GM19467 (cell line): Measurements from ENCODE around the gene DUSP7.

Source experiments
- ATAC-seq: cut with Tn5 transposase; IDR thresholded peaks from one replicate; pipeline ENCODE4 v1.9.1; 2021; ENCODE audit warnings: mild to moderate bottlenecking, moderate library complexity; ENCODE audit not compliant: unreplicated experiment

The DUSP7 gene

DNA sequence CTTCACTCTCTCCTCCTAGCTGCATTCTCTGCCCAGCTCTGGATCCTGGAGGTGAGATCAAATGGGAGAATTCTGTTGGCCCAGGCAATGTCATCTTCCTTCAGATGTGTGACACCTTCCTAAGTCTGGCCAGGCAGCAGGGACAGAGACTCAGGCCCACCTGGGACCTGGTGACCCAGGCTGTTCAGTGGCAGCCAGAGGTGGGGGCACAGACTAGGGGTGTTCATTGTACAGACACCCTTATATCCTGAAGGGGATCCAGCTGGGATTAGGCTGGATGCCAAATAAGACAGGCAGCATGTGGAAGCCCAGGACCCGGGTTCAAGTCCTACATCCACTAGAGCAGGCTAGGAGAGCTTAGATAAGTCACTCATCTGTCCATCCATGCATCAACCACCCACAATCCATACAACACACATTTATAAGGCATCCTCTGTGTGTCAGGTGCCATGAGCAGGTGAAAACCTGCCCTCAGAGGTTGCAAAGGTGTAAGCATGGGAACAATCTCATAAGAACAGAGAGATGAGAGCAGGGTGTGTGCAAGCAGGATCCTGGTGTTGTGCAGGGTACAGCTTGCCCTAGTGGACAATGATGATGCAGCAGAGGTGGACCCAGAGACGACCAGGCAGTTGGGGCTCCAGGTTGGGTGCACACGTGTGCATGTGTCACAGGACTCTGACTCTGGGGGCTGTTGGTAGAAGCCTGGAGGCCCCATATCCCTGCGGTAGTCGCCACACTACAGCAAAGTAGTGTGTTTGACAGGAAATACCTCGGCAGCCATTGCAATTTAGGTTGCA, 42.4 kb downstream of the DUSP7 start:
- no peak for ATAC-seq

DNA sequence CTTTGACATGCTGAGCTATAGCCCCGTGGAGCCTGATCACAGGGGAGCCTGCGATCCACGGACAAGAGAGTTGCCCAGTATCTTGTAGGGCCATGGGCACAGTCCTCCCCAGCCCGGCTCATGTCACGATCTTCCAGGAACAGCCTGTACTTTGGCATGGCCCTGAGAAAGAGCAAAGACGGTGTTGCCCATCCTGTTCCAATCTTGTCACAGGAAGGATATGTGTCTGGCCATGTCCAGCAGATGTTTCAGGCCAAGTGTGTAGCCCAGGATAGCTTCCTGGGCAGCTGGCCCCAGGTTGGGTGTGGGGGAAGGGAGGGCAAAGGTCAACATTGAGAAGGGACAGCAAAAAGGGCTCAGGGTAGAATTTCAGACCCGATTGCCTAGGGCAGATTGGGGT, 43.7 kb downstream of the DUSP7 start:
- ATAC-seq: no peak

DNA sequence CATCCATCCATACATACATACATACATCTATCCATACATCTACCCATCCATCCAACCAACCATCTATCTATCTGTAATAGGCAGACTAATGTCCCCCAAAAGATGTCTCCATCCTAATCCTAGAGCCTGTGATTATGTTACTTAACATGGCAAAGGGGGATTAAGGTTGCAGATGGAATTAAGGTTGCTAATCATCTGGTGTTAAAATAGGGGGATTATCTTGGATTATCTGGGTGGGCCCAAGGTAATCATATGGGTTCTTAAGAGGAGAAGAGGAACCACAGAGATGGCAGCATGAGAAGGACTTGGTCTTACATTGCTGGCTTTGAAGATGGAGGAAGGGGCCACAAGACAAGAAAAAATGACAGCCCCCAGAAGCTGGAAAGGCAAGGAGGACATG, 45.9 kb downstream of the DUSP7 start:
- no peak for ATAC-seq

DNA sequence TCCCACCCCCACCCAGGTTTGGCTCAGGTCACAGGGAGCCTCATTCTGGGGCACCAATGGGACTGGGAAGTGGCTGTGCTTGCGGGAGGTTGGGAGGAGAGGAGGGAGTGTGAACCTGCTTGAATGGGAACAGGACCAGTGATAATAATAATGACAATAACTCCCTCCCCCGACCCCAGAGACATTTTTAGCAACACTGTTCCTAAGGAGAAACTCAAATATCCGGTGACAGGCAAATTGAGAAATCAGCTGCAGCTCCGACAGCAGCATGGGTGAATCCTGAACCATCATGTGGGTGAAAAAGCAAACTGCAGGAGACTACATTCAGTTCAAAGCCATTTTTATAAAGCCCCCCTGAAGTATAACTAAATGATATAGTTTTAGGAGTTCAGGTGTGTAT, 49.1 kb downstream of the DUSP7 start:
- ATAC-seq: no peak

DNA sequence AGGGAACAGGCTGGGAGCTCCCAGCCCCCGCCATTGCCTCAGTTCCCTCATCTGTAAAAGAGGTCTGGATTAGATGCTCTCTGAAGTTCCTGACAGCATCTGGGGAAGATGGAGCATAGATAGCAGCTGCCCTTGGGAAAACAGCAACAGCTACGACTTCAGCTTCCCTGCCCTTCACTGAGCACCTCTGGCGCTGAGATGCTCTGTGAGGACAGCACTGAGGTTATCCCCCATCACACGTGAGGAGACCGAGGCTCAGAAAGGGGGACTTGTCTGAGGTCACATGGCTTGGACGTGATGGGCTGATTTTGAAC, 49.6 kb downstream of the DUSP7 start:
- ATAC-seq: no peak

DNA sequence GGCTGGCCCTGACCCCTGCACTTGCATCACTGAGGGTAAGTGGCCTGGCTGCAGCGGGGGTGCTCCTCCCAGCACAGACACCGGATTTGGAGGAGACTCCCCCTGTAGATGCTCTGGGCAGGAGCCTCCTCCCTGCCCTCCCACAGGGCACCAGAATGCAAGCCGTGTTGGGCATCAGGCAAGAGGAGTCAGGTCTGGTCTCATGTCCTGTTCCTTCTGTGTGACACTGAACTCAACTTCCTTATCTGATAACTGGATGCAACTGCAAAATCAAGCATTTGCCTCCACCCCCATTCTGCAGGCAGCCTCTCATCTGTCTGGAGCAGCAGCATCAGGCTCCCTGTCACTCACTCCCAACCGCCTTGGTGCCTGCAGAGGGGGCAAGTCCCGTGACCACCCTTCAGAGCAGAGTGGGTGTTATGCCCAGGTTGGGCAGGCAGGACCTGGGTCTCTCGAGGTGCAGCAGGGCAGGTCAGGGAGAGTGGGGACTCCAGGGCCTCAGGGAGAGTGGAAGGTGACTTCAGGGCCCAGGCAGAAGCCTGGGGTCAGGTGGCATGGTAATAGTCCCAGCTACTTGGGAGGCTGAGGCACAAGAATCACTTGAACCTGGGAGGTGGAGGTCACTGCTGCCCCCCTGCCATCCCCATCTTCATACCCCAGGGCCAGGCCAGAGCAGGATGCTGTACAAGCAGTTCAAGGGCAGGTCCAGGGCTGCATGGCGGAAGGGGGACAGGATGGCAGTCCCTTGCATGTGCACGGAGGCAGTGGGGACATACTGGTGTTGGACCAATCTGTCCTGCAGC, 50.2 kb downstream of the DUSP7 start:
- ATAC-seq: no peak

DNA sequence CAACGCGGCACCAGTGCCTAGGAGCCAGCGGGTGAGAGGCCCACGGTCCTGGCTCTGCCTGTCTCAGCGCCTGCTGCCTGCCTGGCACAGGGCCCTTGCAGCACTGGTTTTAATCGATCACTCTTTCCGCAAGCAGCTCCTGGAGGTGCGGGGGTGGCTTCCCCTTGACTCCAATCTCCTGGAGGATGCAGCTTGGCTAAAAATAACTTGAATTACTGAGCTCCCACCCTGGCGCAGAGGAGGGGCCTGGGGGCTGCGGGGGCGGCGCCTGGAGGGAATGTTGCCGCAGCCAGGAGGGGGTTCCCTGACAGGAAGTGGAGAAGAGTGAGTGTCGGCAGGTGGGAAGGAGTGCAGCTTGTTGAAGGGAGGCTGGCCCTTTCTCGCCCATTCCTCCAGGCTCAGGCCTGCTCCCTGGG, 50.8 kb downstream of the DUSP7 start:
- no peak for ATAC-seq

DNA sequence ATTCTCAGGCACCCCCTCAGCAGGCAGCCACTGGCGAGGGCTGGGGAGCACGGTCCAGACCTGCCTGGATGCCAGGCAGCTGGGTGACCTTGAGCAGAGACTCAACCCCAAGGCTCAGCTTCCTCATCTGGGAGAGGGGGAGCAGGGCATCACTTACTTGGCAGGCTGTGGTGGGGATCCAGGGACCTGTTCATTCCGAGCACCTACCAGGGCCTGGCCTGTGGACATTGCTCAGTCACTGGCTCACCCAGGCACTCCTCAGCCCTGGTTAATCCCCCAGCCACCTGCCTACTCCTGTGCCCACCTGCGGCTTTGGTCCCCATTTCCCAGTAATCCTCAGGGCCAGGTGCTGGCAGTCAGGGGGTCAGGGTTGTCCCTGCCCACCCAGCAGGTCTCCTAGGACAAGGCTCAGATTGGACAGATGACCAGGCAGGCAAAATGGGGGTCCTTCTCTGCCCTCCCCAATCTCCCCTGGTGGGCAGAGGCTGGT, 51.4 kb downstream of the DUSP7 start:
- no peak for ATAC-seq

DNA sequence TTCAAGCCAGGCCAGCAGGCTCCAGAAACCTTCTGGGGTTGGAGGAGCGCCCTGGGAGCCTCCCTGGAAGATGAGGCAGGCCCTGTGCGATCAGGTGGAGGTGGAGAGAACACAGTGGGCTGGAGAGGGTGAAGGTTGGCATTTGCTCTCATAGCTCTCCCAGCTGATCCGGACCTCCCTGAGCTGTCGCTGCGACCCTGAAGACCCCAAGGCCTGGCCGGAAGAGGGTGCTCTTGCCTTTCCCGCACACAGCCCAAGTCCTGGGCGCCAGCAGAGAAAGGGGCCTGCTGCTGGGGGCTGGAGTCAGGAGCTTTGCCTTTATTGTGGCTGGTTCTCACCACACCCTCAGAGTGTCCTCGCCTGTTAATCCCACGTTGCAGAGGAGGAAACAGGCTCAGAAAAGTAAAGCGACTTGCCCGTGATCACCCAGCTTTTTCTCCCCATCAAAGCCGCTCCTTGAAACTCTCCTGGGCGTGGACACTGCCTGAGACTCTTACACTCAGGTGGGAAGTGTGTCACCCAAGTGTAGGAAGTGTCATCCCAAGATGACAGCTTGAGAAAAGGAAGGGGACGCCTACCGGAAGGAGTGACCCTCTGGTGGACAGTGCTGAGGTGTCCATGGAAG, 52.1 kb downstream of the DUSP7 start:
- ATAC-seq: no peak

DNA sequence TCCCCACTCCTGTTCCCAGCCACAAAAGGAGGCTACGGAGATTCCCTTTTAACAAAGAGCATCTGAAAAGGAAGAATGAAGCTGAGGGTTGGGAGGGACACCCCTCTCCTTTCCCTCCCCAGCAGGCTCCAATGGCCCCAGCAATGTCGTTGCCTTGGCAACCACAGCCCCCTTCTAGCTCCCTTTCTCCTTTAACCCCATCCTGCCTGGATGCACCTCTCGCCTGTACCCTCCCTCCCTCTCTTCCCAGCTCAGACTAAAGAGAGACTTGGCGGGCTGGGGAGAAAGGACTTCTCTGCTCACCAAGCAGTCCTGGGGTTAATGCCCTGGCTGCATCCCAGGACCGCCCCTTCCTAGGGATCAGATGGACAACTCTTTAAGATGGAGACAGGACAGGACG, 53.6 kb downstream of the DUSP7 start:
- ATAC-seq: no peak

DNA sequence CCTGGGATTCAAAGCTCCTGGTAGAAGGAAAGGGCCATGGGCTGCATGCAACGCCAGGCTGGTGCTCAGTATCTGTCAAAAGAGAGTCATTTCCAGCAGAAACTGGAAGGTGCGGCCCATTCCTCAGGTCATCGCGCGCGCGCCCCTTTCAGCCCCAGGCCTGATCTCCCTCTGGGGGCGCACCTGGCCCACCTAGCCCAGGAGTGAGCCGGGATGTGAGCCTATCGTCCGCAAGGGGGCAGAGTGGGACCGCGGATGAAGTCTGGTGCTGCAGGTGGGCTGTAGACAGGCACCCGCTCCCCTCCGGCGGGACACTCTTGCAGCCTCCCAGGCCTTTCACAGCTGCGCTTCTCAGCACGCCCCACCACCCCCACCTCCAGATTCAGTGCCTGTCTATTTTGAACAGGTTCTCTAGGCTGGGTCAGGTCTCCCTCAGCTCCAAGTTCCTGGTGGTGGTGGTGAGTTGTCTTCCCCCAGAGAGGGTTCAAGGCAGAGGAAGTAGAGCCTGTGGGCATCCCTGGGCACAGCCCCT, 54.9 kb downstream of the DUSP7 start:
- ATAC-seq: peak; percentile 59

DNA sequence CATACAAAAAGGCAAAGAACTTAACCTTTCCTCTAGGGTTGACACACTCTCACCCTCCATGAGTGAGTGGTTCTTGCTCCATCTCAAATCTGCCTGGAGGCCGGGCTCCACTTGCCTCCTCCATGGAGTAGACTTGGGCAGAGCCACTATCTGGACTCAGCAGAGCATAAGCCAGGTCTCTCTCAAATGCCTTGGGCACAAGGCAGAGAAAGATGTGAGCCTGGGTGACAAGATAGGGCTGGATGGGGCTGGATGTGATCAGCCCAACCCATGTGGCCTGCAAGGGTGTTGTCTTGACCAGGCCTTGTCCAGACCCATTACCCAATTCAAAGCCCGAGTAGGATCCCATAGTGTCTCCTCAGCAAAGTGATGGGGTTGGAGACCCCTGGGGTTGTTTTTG, 56.5 kb downstream of the DUSP7 start:
- ATAC-seq: no peak
